SJSA1 (cell line): ENCODE measurements around the gene CPN1. TPM values are rescaled to one million over a fixed set of nuclear protein-coding genes. Genes with fewer than 3 reads are reported as not detected.
"Not testable (repeated sequence)": the region's sequence is repeated elsewhere in the genome, so short reads cannot be mapped to it uniquely, and the experiment has no call there.

Source experiments
- DNase-seq, 2 experiments: peaks; one replicate each; pipeline ENCODE4 v3.0.0-alpha.2; 2015 to 2020; ENCODE audit warnings: low spot score in 2 of 2, low read depth in 1 of 2
- H3K27ac ChIP-seq: fragments of 250-450 bp; sonication (Bioruptor Pico); 2 replicates; pipeline ENCODE4 v1.5.1; 2020; ENCODE audit warnings: mild to moderate bottlenecking, moderate library complexity
- H3K27me3 ChIP-seq: fragments of 250-450 bp; sonication (Bioruptor Pico); replicated peaks from 2 replicates; pipeline ENCODE4 v1.5.1; 2020; ENCODE audit warnings: mild to moderate bottlenecking, moderate library complexity
- H3K36me3 ChIP-seq: fragments of 250-450 bp; sonication (Bioruptor Pico); 2 replicates; pipeline ENCODE4 v1.5.1; 2020; ENCODE audit warnings: mild to moderate bottlenecking
- H3K4me1 ChIP-seq: fragments of 250-450 bp; sonication (Bioruptor Pico); replicated peaks from 2 replicates; pipeline ENCODE4 v1.6.1; 2021; ENCODE audit warnings: mild to moderate bottlenecking
- H3K4me3 ChIP-seq: fragments of 250-450 bp; sonication (Bioruptor Pico); 2 replicates; pipeline ENCODE4 v1.5.1; 2020; ENCODE audit warnings: mild to moderate bottlenecking
- H3K9me3 ChIP-seq: fragments of 250-450 bp; sonication (Bioruptor Pico); replicated peaks from 2 replicates; pipeline ENCODE4 v1.5.1; 2020; ENCODE audit warnings: mild to moderate bottlenecking
- total RNA-seq: library from RNA; depleted of rRNA; stranded (reverse); fragments of >200 nt; shearing (Covaris generic); gene quantifications from 2 replicates; pipeline ENCODE4 v1.2.3, GENCODE V29; 2014

The CPN1 gene
- total RNA-seq, 1 experiment from 2014 or later, result not detected

DNA sequence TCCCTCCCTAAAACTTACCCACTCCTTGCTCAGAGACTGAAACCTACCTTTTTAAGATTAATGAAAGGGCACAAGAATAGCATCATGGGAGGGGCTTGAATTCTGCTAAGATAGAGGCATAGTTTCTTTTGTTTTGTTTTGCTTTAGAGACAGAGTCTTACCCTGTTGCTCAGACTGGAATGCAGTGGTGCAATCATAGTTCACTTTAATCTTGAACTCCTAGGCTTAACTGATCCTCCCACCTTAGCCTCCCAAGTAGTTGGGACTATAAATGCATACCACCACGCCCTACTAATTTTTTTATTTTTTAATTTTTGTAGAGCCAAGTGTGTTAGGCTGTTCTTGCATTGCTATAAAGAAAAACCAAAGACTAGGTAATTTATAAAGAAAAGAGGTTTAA lies 54.3 kb downstream of the CPN1 start:
- Histone ChIP-seq H3K36me3 (no peaks in the 10 kb centered on the region), H3K9me3 (0 out of 2 replicates have a peak, but pooled peaks cover 3% of the 10 kb centered on the region), H3K4me1 (peaks cover 7% of the 10 kb centered on the region; the same call in 1 of the 2 replicates), H3K27me3 (no peaks in the 10 kb centered on the region), H3K27ac (no peak overlapping the region), H3K4me3 (no peak overlapping the region)
- no peak for DNase-seq

DNA sequence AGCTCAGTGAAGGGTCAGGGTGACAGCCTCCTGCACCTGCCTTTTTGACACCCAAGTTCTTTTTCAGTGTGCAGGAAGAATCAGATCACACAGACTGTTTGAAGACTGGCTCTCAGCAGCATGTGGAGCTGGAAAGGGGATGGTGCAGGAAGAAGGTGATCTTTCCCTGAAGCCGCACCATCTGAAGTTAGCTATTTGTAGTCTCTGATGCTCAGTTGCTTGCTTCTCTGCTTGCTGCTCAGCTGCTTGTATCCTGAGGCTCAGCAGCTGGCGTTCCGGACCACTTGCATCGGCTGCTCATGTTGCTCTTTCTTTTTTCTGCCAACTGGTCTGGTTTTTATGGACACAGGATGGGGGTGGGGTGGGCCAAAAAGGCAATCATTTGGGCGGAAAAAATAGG lies 56.1 kb downstream of the CPN1 start:
- peaks cover 7% of the 10 kb centered on the region; the same call in 1 of the 2 replicates for H3K4me1 ChIP-seq
- H3K36me3 ChIP-seq, result no peaks in the 10 kb centered on the region
- no peak overlapping the region for H3K27ac ChIP-seq
- no peak for DNase-seq
- 0 out of 2 replicates have a peak, but pooled peaks cover 3% of the 10 kb centered on the region for H3K9me3 ChIP-seq
- no peak overlapping the region for H3K4me3 ChIP-seq
- no peaks in the 10 kb centered on the region for H3K27me3 ChIP-seq

DNA sequence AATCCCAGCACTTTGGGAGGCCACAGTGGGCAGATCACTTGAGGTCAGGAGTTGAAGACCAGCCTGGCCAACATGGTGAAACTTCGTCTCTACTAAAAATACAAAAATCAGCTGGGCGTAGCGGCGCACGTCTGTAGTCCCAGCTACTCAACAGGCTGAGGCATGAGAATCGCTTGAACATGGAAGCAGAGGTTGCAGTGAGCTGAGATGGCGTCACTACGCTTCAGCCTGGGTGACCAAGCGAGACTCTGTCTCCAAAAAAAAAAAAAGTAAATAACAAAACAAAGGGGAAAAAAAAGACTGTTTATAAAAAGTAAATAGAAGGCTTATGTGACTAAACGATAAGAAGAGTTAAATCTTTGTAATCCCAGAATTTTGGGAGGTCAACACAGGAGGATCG lies 56.9 kb downstream of the CPN1 start:
- H3K27ac ChIP-seq, result no peak overlapping the region
- no peak for DNase-seq
- no peaks in the 10 kb centered on the region for H3K36me3 ChIP-seq
- H3K4me3 ChIP-seq, result no peak overlapping the region
- no peaks in the 10 kb centered on the region for H3K27me3 ChIP-seq
- H3K9me3 ChIP-seq, result 0 out of 2 replicates have a peak, but pooled peaks cover 3% of the 10 kb centered on the region
- peaks cover 13% of the 10 kb centered on the region; the same call in 1 of the 2 replicates for H3K4me1 ChIP-seq

DNA sequence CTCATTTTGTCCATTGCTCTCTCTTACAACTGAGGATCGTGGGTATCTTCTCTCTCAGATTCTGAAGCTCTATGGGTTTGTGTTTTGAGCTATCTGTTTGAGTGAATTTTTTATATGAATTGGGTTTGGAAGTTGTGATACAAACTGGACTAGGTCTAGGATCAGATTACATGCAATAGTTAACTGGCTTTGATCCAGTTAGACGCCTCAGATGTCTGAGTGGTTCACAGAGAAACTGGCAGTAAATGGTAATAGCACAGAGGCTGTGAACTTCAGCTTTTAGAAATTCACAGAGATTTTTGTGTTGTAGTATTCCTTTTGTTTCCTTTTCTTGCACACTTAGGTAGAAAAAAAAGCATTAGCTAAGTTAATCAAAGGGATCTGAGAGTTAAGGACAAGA lies 59.3 kb downstream of the CPN1 start:
- Histone ChIP-seq H3K9me3 (no peaks in the 10 kb centered on the region), H3K4me3 (no peak overlapping the region), H3K27ac (no peak overlapping the region), H3K4me1 (peaks cover 13% of the 10 kb centered on the region; the same call in 1 of the 2 replicates), H3K36me3 (no peaks in the 10 kb centered on the region), H3K27me3 (no peaks in the 10 kb centered on the region)
- no peak for DNase-seq

DNA sequence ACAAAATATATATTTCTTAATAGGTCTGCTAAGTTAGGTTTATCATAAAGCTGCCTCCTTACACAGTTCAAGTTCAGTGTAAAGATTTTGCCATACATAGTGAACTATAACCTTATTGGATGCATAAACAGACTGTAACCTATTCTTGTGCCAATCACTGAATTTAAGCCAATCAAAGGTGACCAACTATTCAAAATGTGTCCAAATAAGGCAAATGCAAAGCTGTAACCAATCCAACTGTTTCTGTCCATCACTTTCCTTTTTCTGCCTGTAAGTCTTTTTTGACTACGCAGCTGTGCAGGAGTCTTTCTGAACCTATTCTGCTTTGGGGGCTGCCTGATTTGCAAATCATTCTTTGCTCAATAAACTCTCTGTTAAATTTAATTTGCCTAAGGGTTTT lies 60.3 kb downstream of the CPN1 start:
- Histone ChIP-seq H3K27me3 (no peaks in the 10 kb centered on the region), H3K4me1 (peaks cover 13% of the 10 kb centered on the region; the same call in 1 of the 2 replicates), H3K4me3 (no peak overlapping the region), H3K27ac (no peak overlapping the region), H3K9me3 (no peaks in the 10 kb centered on the region), H3K36me3 (no peaks in the 10 kb centered on the region)
- DNase-seq, result no peak

DNA sequence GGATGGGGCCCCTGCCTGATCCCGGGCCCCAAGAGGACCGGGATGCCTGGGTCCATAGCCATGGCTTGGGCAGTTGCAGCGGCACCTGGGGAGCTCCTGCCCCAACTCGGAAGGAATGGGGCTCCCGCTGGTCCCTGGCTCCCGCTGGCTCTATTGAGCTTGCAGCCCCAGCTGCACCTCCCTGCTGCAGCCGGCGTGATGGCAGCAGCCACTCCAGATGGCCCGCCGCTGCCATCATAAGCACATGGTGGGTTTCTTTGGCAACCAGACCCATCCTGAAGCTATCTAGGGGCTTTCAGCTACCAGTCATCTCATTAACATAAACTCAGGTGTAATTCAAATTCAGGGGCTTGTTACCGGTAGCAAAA lies 60.8 kb downstream of the CPN1 start:
- no peaks in the 10 kb centered on the region for H3K9me3 ChIP-seq
- DNase-seq, result no peak
- H3K4me3 ChIP-seq, result no peak overlapping the region
- no peaks in the 10 kb centered on the region for H3K36me3 ChIP-seq
- peaks cover 13% of the 10 kb centered on the region; the same call in 1 of the 2 replicates for H3K4me1 ChIP-seq
- no peak overlapping the region for H3K27ac ChIP-seq
- H3K27me3 ChIP-seq, result no peaks in the 10 kb centered on the region

DNA sequence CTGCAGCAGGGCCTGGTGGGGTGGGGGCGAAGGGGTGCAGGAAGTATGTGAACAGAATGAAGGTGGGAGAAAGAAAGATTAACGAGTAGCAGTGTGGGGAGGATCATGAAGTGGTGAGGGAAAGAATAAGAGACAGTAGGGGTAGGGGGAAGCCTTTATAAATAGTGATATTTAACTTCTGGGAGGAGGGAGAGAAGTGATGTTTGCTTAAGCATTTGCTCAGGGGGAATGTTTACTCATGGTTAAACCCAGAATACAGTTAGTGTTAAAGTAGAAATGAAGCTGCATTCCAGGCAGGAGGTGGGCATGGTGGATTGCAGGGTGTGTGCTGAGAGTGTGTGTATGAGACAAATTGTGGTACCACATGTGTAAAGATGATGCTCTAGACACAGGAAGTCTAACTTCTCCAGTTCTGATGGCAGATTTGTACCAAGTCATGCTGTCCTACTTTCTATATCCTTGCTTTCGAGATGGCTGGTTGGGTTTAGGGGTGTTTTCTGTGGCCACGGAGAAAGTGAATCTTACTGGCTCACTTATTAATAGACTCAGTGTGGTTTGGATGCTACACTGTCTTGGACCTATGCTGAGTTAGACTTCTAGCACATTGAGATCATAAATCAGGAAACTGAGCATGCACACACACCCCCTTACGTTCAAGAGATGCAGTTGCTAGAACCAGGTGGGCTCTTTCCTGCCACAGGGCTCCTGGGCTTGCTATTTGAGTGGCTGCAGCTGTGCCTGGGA lies 61.4 kb downstream of the CPN1 start:
- no peak overlapping the region for H3K4me3 ChIP-seq
- H3K9me3 ChIP-seq, result no peaks in the 10 kb centered on the region
- no peak overlapping the region for H3K27ac ChIP-seq
- peaks cover 10% of the 10 kb centered on the region; the same call in 1 of the 2 replicates for H3K4me1 ChIP-seq
- no peak for DNase-seq
- no peaks in the 10 kb centered on the region for H3K36me3 ChIP-seq
- H3K27me3 ChIP-seq, result no peaks in the 10 kb centered on the region

DNA sequence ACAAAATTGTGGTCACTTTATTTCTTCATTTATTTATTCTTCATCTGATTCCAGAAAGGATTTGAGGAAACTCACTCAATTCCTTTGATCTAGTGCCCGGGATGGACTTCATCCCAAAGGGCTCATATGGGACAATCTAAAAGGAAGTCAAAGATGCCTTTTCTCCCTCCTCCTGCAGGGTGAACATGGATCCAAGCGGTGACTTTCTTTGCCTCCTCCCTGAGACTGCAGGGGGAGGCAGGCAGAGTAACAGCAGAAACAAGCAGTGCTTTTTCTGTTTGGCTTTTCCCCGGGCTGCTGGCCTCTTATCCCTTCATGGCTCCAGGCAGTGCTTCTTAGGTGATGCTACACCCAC lies 61.9 kb downstream of the CPN1 start:
- H3K9me3 ChIP-seq, result no peaks in the 10 kb centered on the region
- DNase-seq, result no peak
- H3K36me3 ChIP-seq, result no peaks in the 10 kb centered on the region
- H3K27ac ChIP-seq, result no peak overlapping the region
- H3K27me3 ChIP-seq, result no peaks in the 10 kb centered on the region
- H3K4me3 ChIP-seq, result no peak overlapping the region
- peaks cover 6% of the 10 kb centered on the region; the same call in 1 of the 2 replicates for H3K4me1 ChIP-seq

DNA sequence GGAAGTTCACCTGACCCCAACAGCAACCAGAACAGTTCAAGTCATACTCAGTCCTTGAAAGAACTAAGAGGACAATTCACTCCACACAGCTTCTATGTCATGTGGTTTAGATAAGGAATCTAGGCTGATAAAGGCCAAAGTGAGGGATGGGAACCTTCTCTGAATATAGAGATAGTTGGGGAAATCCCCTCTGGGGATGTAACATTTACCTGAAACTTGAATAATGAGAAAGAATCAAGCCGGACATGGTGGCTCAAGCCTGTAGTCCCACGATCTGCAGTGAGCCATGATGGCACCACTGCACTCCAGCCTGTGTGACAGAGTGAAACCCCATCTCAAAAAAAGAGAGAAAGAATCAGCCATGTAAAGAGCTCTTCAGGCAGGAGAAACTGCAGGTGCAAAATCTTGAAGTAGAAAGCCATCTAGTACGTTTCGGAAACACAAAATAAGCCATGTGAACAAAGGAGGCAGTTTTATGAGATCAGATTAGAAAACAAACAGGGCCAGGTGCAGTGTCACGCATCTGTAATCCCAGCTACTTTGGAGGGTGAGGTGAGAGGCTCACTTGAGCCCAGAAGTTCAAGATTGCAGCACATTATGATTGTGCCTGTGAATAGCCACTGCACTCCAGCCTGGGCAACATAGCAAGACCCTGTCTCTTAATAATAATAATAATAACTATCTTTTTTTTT lies 67.5 kb downstream of the CPN1 start:
- Histone ChIP-seq H3K9me3 (no peaks in the 10 kb centered on the region), H3K27me3 (no peaks in the 10 kb centered on the region), H3K4me3 (no peak overlapping the region), H3K36me3 (peaks cover 5% of the 10 kb centered on the region), H3K4me1 (peaks cover 13% of the 10 kb centered on the region), H3K27ac (no peak overlapping the region)
- DNase-seq, result no peak

DNA sequence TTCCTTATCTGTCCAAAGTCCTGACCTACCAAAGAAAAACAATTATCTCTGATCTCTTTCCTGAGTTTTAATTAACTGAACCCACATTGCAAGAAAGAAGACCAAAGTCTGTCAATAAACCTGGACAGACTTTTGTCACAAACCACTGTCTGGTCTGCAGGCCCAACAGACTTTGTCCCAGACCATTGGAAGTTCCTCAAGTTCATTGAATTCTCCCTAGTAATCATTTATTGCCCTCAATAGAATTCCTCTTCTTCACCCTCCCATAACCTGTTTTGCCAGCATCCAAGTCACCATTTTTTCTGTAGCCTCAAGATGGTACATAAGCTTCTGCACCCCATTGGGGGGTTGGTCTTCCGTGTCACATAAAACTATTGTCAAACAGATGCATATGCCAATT lies 68.0 kb downstream of the CPN1 start:
- no peak overlapping the region for H3K27ac ChIP-seq
- no peaks in the 10 kb centered on the region for H3K9me3 ChIP-seq
- H3K4me1 ChIP-seq, result peaks cover 18% of the 10 kb centered on the region
- no peak overlapping the region for H3K4me3 ChIP-seq
- peaks cover 5% of the 10 kb centered on the region for H3K36me3 ChIP-seq
- no peaks in the 10 kb centered on the region for H3K27me3 ChIP-seq
- no peak for DNase-seq

DNA sequence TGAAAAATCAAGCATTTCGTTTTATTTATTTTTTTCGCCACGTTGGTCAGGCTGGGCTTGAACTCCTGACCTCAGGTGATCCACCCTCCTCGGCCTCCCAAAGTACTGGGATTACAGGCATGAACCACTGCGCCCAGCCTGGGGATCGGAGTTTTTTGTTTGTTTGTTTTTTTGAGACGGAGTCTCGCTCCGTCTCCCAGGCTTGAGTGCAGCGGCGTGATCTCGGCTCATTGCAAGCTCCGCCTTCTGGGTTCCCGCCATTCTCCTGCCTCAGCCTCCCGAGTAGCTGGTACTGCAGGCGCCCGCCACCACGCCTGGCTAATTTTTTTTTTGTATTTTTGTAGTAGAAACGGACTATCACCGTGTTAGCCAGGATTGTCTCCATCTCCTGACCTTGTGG lies 69.8 kb downstream of the CPN1 start:
- H3K27me3 ChIP-seq, H3K9me3 ChIP-seq, H3K36me3 ChIP-seq, H3K4me3 ChIP-seq, H3K27ac ChIP-seq, DNase-seq: not testable (repeated sequence)
- peaks cover 35% of the 10 kb centered on the region for H3K4me1 ChIP-seq

DNA sequence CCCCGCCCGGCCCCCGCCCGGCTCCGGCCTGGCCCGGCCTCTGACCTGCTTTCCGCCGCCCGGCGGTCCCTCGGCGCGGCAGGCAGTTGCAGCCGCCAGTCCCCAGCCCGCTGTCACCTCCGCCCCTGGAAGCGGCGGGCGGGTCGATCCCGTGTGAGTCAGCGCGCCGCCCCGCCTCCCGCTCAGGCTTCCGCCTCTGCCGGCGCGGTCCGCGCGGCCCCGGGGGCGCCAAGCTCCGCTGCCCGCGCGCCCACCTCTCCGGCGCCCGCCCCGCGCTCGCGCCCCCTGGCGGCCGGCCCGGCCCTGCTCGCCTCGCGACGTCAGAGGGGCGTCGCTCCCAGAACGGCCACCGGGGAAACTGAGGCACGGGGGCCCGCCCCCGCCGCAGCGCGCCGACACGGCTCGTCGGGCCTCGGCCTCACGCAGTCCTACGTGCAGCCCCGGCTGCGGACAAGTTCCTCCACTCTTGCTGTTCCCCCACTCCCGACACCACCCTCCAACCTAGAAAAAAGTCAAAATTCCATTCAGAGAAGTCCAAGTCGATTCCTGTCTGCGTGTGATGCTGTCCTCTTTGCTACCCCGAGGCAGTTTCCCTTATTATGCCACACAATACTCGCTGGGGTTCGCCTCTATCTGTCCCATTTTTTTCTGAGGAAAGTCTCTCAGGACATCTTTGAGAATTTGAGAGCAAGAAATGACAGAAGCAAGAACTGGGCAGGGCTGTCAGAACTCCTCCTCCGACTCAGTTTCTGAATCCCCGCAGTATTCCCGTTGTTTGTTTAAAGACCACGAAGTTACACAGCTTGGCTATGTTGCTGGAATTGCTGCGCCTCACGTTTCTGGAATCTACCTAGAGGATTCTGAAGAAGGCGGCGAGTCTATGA lies 71.6 kb downstream of the CPN1 start, which contains the start of gene DNMBP:
TSS of gene DNMBP (minus strand) at position 155 of the 884 bp plus-strand sequence. CDS start 37,823 bp downstream, outside the sequence.
- H3K36me3 ChIP-seq, result peaks cover 5% of the 10 kb centered on the region
- no peaks in the 10 kb centered on the region for H3K9me3 ChIP-seq
- H3K4me3 ChIP-seq, result peak within 1 kb of the TSS; percentile 78
- no peaks in the 10 kb centered on the region for H3K27me3 ChIP-seq
- peaks cover 52% of the 10 kb centered on the region for H3K4me1 ChIP-seq
- peak within 1 kb of the TSS; percentile 34; the same call in 1 of the 2 replicates for H3K27ac ChIP-seq
- peak; percentile 73 to 86 for DNase-seq

DNA sequence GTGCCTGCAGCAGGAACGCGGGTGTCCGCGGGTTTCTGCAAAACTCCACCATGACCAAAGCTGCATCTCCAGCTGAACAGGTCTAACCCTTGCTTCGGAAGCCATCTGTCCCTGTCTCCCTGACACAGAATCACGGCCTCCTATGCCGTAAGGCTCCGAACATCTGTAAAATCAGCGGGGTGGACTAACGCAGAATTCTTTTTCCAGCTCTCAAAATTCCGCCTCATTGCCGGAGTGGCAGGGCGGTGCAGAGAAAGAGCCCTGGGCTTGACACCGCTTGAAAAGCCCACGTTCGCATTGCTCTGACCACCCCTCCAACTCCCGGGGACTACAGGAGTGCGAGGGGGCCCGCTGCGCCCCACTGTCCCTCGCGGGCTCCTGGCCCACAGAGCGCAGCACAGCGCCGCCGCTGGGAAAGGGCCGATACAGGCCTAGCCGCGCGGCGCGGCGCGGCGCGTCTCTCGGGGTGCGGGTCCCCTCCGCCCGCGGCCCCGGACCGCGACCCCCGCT lies 72.3 kb downstream of the CPN1 start:
- peak overlapping the region; percentile 34; the same call in 1 of the 2 replicates for H3K27ac ChIP-seq
- peak; percentile 50 to 60 for DNase-seq

More for the DNA sequence above, 72.3 kb downstream of the CPN1 start:
- Histone ChIP-seq H3K9me3 (no peaks in the 10 kb centered on the region), H3K4me3 (peak overlapping the region; percentile 78), H3K27me3 (no peaks in the 10 kb centered on the region), H3K4me1 (peaks cover 59% of the 10 kb centered on the region), H3K36me3 (peaks cover 5% of the 10 kb centered on the region)
